ENCODE results near the gene SCUBE3.

The SCUBE3 gene

DNA sequence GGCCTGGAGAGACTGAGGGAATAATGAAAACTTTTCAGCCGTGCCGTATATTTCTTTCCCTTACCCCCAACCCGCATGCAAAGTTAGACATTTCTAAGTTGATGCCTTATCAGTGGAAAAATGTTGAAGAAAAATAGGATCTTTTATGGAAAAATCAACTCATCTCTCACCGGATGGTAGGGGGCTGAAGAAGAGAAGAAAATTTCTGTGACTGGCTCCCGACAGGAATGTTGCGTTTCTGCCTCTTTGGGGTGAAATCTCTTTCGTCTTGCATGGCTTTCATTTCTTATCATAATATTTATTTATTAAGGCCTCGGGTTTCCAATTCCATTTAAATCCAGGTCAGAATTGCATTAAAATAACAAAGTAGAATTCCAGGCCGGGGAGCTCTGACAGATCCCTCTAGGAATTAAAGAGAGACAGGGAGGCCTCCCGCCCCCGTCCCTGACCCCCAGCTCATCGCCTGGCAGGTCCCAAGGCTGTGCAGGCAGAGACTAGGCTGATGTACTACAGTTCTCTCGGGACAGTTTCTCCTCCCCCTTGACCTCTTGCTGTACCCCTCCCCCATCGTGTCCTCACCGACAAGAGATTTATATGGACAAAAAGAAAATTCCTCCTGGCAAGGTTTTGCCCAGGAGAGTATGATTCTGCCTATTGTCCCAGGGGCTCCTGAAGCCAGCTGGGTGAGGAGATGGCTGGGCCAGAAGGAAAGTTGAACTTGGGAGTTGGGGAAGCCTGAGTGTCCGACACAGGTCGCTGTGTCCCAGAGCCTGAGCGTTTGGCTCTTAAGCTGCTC lies 1.3 kb downstream of the SCUBE3 start:
- no peak for DNase-seq

DNA sequence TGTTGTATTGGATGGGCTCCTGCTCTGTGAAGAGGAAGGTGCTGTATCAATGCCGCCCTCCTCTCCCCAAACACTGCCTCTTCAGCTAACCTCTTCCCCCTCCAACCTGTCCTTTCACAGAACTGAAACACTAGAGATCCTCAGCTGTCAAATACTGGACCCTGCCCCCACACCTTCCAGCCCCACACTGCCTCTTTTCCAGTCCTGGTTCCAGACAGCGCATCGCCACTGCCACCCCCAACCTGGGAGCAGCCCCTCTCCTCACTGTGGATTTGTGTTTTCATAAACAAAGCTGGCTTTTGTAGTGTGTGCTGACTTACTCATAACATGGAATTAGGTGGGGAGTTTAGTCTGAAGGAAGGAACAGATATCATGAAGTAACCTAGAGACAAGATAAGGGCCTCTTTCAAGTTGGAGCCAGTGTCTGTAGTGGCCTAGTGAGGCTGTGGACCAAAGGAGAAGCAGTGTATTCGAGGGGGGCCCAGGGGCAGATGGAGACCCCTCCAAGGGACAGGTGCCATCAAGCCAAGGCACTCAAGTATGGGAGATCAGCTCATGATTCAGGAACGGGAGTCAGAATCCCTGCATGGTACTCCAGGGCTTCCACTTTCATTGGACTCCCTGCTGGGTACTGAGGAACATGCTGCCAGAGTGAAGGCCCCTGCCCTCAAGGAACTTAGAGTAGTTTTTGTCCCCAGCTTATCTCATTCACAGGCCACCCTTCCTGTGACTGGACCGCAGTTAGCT lies 2.1 kb downstream of the SCUBE3 start:
- no peak for DNase-seq

DNA sequence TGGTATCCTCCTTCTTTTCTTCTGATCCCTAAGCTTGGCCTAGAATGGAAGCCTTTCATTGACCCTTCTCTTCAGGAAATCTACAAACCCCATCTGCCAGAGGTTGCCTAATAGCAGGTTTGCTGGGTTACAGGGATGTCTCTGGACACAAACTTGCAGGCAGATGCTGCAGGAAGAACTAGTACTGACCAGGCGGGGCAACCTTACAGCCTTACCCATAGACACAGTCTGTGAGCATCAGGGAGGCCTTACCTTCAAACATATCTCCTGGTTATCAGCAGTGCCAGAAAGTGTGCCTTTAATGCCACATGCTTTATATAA lies 2.6 kb downstream of the SCUBE3 start:
- no peak for DNase-seq

DNA sequence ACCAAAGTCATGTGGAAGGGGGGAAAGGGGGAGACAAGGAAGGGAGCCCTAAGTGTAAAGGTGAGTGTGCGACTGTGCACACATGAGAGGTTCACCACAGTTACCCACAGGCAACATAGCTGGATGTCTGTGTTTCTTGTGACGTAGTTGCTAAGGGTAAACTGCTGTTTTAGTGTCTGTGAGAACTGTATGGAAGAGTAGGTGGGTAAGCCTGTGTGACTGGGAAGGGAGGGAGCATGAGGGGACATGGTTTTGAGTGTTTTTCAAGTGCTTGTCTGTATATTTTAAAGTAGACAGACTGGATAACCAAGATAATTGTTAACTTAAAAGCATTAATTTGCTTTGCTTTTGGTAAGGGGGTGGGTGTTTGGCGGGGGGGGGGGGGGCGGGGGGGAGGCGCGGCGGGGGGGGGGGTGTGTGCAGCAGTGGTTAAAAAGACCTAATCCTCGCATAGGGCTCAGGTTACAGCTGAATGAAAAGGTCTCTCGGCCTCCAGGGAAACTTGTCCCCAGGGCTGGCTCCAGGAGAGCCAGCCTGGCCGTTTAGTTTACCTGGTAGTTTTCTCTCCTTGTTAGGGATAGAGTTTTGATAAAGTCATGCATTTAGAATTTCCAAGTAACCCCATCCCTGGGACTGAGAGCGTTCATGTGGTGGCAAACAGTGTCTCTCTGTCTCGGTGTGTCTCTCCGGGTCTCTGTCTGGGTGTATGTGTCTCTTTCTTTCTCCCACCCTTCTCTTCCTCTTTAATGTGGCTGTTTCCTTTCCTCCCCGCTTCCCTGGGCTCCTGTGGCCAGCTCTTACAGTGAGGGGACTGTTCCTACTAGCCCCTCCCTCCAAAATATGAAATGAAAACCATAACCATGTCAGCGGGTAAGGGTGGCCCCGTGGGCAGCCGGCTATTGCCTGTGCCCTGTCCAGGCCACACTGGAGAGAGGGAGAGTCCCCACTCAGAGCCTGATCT lies 3.4 kb downstream of the SCUBE3 start:
- DNase-seq: no peak

DNA sequence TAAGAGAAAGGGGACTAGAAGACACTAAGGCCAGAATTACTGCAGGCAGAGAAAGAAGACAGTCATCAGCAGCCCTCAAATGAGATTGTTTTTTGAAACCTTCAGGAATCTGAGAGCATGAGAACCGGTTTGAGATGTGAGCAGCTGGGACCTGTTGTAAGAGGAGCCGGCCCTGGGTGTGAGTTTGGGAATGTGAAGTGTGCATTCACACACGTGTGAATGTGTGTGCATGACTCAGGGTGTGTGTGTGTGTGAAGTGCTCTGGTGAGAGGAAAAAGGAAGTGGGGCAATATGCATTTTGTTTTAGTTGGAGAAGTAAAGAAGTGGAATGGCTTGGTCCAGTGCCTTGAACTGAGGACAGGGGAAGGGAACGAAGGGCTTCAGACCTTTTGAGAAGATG lies 4.3 kb downstream of the SCUBE3 start:
- DNase-seq: no peak

DNA sequence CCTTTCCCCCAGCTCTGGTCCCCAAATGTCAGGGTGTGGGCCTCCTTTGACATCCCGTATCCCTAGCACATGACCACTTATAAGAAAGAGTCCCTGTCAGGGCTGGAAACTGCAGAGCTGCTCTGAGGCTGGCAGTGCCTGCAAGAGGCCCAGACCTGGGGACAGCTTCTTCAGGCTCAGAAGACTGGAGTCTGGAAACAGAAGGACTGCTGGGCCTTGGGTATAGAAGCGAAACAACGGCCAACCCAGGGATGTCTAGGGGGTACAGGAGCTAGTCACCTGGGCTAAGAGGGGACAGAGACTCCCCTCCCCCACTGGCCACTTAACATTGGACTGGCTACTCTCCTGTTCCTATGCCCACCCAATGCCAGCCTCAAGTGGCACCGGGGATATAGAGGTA lies 4.7 kb downstream of the SCUBE3 start:
- DNase-seq: no peak

DNA sequence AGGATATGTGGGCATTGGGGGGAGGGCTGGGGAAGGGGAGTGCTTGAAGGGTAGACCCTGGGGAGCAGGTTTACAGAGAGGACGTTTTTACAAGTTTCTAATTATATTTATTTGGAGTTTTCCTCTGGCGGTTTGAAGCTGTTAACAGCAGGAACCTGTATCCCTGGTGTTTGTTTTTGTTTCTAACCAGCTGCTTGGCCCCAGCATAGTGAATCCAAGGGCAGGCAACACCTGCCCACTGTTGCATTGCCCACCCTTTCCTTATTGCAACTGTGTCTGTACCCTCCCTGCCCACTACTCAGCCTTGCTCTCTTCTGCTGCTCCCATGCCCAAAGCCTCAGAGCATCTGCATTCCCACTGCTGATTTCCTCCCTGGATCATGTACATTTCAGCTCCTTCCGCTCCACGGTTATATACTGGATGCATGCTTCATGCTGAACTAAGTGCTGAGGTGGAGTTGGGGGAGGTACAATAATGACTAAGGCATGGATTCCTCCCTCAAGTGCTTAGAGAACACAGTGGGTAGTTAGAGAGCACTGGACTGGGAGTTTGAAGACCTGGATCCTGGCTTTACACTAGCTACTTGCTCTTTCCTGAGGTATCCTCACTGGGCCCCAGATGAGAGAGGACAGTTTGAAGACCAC lies 6.0 kb downstream of the SCUBE3 start:
- DNase-seq: no peak

DNA sequence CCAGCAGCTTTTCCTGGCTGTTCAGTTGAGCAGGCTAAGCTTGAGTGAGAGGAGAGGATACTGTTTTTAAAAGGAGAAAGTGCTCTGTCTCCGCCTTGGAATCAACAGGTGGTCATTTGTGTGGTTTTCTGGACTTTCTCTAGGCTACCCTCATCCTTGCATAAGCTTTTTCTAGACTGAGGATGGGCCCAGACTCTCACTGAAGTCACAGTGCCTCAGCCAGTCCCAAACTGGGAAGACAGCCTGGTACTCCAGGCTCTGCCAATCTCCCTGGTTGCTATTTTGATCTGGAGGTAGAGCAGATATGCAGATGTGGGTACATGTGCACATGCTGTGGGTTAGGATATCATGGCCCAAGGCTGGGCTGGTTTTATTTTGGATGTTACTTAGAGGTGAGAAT lies 7.0 kb downstream of the SCUBE3 start:
- DNase-seq: no peak

DNA sequence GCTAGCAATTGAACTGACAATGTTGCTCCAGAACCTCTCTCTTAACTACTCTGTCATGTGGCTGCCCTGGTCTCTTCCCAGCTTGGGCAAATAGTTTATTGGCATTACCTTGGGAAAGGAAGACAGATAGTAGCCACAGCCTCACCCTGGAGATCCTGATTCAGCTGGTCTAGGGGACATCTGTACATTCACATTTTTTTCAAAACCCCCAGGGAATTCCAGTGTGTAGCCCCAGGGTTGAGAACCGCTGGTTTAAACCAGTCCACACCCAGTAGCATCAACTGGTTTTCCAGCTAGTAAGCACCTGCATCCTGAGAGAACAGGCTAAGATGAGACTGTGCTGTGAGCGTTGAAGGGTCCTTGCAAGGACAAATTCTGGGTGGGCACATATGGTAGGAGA lies 9.6 kb downstream of the SCUBE3 start:
- no peak for DNase-seq

DNA sequence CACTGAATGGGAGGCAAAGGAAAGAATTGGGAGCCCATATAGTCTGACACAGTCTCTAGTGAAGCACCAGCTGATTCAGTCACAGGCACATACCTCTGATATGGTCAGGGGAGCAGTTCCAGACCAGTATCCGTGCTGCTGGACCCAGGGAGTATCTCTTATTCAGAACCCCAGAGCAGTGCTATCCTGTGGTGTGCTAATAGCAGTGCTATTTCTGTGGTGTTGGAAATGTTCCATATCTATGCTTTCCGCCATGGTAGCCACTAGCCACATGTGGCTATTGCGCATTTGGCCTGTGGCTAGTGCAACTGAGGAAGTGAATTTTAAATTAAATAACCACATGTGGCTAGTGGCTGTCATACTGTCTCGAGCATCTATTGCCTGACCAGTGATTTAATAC lies 11.0 kb downstream of the SCUBE3 start:
- DNase-seq: no peak

DNA sequence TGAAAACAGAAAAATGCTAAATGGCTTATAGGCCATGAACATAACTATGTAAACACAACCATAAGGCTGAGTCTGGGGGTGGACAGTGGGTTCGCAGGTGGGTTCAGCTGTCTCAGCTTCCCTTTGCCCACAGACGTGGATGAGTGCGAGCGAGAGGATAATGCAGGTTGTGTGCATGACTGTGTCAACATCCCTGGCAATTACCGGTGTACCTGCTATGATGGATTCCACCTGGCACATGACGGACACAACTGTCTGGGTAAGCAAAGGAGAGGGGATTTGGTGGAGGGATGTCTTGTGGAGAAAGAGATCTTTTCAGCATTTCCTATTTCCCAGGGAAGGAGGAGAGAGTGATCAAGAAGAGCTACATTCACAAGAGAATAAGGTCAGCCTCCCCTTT lies 14.7 kb downstream of the SCUBE3 start:
- DNase-seq: no peak

DNA sequence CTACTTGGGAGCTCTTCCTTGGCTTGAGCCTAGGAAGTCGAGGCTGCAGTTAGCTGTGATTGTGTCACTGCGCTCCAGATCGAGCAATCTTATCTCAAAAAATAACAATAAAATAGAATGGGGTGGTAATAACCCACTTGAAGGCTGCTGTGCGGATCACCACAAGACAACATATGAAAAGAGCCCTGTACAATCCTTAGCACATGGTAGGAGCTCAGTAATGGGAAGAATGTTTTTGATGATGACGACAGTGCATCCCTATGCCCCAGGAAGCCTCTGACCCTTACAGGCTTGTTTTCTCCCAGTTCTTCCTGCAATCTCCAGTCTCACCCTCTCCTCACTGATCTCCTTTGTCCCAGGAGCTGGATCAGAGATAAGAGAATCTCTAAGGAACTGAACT lies 15.5 kb downstream of the SCUBE3 start:
- no peak for DNase-seq

DNA sequence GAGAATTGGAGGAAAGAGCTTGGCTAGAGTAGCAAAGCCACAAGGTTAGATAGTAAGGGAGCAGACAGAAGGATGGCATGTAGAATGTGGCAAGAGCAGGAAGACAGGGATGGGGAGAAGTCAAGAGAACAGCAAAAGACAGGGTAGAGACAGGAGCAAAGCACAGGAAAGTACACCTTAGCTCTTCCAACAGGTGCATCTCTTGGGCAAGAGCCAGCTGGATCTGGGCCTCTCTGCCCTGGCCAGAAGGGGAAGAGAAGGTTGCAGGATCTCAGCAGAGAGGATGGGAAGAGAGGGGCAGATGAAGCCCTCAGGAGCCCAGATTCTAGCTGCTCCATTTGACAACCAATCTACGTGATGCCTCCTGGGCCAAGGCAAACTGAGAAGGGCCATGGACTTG lies 16.7 kb downstream of the SCUBE3 start:
- no peak for DNase-seq

DNA sequence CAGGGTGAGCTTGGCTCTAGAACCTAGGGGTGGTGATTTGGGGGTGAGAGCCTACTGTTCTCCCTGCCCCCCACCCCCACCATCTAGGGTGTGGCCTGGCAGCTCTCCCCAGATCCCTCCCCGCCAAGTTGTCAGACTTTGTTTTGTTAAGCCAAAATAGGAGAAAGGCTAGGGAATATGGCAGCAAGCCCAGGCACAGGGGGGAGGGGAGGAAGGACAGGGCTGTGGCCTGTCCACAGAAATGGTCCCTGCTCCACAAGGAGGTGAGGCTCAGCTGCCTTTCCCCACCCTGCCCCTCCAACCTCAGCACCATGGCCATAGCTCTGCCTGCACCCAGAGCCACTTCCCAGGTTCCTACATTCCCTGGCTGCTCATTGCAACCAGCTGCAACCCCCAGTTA lies 17.2 kb downstream of the SCUBE3 start:
- no peak for DNase-seq

DNA sequence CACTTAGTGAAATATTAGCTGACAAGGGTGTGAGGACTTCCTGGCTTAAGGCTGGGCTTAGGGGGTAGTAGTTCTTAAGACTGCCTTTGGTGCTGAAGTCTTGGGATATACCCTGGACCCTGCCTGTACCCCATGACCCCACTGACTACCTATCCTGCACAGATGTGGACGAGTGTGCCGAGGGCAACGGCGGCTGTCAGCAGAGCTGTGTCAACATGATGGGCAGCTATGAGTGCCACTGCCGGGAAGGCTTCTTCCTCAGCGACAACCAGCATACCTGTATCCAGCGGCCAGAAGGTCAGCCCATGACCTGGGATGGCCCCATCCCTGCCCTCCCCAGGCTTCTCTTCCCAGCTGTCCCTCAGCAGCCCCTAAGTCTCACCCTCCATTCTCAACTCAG lies 17.8 kb downstream of the SCUBE3 start:
- DNase-seq: no peak

DNA sequence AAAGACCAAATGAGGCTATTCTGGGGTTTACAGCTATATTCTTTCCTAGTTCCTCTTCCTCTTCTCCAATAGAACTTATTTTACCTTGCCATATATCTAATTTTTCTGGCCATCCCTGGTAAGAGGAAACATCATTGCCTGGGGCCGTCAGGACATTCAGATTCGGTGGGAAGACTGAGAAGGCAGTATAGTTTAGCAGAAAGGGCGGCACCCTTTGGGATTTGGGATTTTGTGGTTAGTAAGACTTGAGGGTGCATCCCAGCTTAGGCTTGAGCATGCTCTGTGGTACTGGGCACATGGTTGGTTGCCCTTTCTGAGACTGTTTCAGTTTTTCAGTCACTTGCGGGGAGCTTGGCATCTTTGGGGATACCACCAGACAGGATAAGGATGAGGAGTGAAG lies 21.1 kb downstream of the SCUBE3 start:
- DNase-seq: no peak

DNA sequence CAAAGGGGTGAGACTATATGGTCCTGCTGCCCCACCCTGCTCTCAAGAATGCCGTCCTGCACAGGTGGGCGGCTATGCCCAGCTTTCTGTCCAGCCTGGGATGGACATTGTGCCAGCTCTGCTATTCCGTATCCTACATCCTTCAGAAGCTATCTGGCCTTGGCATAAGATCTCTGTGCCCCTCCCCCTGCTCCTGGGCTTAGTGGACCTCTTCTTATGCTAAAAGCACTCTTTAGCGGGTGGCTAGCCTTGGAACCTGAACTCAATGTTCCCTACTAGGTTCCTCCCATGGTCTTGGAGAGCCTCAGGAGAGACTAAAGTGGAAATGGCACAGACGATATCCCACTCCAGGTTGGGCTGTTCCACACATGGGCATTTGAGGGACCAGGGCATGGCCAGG lies 22.5 kb downstream of the SCUBE3 start:
- DNase-seq: no peak

DNA sequence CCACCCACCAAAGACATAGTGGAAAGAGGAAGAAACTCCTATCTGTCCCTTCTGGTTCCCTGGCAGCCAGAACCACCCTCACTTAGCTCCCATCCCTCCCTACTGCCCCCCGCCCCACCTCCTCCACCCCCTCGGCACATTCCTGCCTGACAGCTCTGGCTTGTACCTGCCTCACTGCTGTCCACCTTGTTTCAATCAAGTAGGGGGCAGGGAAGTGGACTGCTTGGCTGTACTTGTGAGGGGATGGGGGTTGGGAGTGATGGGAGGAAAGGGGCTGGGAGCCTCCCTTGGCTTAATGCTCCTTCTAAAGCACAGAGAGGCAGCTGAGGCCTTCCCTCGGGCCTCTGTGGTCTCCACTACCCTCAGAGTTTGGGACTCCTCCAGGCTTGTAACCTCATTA lies 23.7 kb downstream of the SCUBE3 start:
- no peak for DNase-seq

DNA sequence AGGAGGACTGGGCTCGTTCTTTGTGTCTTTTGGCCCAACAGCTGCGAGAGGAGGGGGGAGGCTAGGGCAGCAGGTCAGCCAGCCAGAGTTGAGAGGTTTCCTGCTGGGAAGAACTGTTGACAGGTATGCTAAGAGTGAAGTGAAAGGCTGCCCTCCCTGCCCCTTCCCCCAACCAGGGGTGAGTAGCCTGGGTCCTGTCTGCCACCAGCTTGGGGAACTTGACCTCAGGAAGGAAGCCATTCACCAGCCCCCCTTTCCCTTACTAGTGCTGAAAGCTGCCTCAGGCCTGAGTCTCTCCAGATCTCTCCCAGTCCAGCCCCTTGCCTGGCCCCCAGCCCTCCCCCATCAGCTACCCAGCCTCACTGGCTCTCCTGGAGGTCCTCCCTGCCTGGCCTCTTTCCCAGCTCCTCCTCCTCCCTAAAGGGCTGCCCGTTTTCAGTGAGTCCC lies 25.1 kb downstream of the SCUBE3 start:
- DNase-seq: no peak

DNA sequence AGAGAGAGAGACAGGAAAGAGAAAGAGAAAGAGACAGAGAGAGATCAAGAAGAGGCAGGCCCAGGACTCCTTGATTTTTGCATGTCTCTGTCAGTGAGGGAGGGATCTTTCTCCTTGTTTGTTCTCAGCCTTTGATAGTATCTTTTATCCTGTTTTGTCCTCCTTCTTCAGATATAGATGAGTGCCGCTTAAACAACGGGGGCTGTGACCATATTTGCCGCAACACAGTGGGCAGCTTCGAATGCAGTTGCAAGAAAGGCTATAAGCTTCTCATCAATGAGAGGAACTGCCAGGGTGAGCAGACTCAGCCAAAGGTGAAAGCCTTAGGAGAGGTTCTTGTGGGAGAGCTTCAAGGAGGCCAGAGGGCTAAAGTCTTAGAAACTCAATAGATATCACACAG lies 25.8 kb downstream of the SCUBE3 start:
- no peak for DNase-seq

DNA sequence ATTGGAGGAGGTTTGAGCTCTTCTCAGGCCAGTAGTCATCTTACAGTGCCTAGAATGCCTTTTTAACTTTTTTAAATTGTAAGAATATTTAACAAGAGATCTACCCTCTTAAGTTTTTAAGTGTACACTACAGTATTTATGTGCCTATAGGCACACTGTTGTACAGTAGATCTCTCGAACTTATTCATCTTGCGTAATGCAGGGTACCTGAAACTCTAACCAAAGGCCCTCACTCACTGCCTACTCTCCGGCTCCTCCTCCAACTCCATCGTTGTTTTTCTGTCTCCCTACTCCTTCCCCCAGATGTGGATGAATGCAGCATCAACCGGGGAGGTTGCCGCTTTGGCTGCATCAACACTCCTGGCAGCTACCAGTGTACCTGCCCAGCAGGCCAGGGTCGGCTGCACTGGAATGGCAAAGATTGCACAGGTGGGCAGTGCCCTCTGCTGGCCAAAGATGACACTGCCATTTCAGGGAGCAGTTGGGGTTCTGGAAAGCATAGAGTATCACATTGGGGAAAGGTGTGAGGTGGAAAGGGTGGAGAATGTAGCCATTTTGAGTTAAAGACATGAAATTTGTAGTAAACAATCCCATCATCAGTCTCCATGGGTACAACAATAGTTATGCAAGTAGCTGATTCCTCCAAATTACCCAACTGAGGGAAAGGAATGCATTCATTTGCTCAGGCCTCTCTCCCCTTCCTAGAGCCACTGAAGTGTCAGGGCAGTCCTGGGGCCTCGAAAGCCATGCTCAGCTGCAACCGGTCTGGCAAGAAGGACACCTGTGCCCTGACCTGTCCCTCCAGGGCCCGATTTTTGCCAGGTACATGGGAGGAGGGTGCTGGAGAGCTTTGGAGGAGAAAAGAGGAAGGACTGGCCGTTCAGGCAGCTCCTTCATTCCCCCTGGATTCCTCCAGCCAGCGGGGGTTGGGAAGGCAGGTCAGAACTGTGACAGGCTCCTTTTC lies 27.4 kb downstream of the SCUBE3 start:
- peak; percentile 76 for DNase-seq

DNA sequence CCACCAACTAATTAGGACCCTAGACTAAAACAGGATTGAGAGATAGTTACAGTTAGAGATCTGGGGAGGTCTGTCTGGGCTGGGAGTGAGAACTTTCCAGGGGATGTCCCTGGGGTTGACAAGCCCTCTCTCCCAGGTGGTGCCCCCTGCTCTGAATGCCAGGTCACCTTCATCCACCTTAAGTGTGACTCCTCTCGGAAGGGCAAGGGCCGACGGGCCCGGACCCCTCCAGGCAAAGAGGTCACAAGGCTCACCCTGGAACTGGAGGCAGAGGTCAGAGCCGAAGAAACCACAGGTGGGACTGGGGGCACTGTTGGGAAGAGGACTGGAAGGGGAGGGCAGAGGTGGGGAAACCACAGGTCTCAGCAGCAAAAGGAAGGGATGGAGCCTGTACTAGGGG lies 28.7 kb downstream of the SCUBE3 start:
- no peak for DNase-seq

Data from activated CD4-positive, alpha-beta T cell treated with anti-CD3 and anti-CD28 coated beads, Interleukin-2, amount 50 U/mL, for 1 hour (primary cell).